Gastrocnemius medialis (tissue), 4 donors: Measurements from ENCODE around the gene FANCM. TPM values are rescaled to one million over a fixed set of nuclear protein-coding genes. Genes with fewer than 3 reads are reported as not detected.
"Not testable (repeated sequence)": the region's sequence is repeated elsewhere in the genome, so short reads cannot be mapped to it uniquely, and the experiment has no call there.

ENCODE experiments used
- ATAC-seq, 2 donors: fragments of 150-250 bp; one replicate each; pipeline ENCODE4 v1.9.1; 2016
- DNase-seq, 2 donors: peaks; one replicate each; pipeline ENCODE4 v3.0.0-alpha.2; 2019
- H3K27ac ChIP-seq, 4 donors: fragments of 200-600 bp; sonication (generic); 1 replicate in 1 of 4; 2 replicates in 3 of 4; pipeline ENCODE4 v1.5.1; 2016 to 2018; ENCODE audit warnings: mild to moderate bottlenecking in 2 of 4, moderate library complexity in 1 of 4
- H3K27me3 ChIP-seq, 3 donors: fragments of 200-600 bp; sonication (generic) in 2 of 3; 1 replicate in 1 of 3; 2 replicates in 2 of 3; pipeline versions ENCODE4 v1.5.1 to v1.6.0; 2016 to 2019; ENCODE audit warnings: mild to moderate bottlenecking in 1 of 3, moderate library complexity in 1 of 3
- H3K36me3 ChIP-seq, 2 donors: fragments of 200-600 bp; sonication (generic) in 1 of 2; one replicate each; pipeline ENCODE4 v1.5.1; 2017 to 2018
- H3K4me1 ChIP-seq, 2 donors: fragments of 200-600 bp; sonication (generic) in 1 of 2; one replicate each; pipeline ENCODE4 v1.5.1; 2016 to 2017; ENCODE audit warnings: mild to moderate bottlenecking in 2 of 2
- H3K4me3 ChIP-seq, 4 donors: fragments of 200-600 bp; sonication (generic) in 3 of 4; 1 replicate in 1 of 4; 2 replicates in 3 of 4; pipeline ENCODE4 v1.5.1; 2016 to 2019; ENCODE audit warnings: mild to moderate bottlenecking in 2 of 4
- H3K9me3 ChIP-seq, 3 donors: fragments of 200-600 bp; sonication (generic) in 2 of 3; 1 replicate in 1 of 3; 2 replicates in 2 of 3; pipeline ENCODE4 v1.5.1; 2016 to 2019
- POLR2A ChIP-seq, 2 donors: fragments of 450-650 bp; IDR thresholded peaks; one replicate each; pipeline ENCODE4 v1.6.1; 2017; ENCODE audit warnings: antibody characterized with exemption in 2 of 2, mild to moderate bottlenecking in 2 of 2, moderate library complexity in 2 of 2
- in situ Hi-C, 4 donors: fragments of 200-750 bp; cut with MboI; loops; one replicate each; pipeline versions ENCODE4 v1.15.0 to v1.8.0; 2017; ENCODE audit warnings: low sequenced_read_pairs in 4 of 4
- intact Hi-C: fragments of 100-400 bp; cut with DNase I; formaldehyde crosslinking; loops from one replicate; pipeline ENCODE4 v1.15.1; 2023; ENCODE audit warnings: low total_unique reads
- total RNA-seq, 4 donors: library from RNA; depleted of rRNA; stranded (reverse); fragments of >200 nt; gene quantifications; one replicate each; pipeline versions ENCODE4 v1.1.0 to v1.2.3, GENCODE V29; 2016
- TF ChIP-seq, protein P1 (sequence below), 5 experiments: fragments of 450-650 bp in 3 of 5; fragments of 200-600 bp in 2 of 5; sonication (generic) in 2 of 5; IDR thresholded peaks in 4 of 5; conservative IDR thresholded peaks in 1 of 5; 1 replicate in 4 of 5; 2 replicates in 1 of 5; pipeline ENCODE4 v1.5.1; 2016 to 2019; ENCODE audit warnings: antibody characterized with exemption in 5 of 5, mild to moderate bottlenecking in 3 of 5, moderate library complexity in 3 of 5

Gene FANCM
- total RNA-seq, 4 donors from 2014 or later: 2.1 to 3.9 (median 2.9) TPM

DNA sequence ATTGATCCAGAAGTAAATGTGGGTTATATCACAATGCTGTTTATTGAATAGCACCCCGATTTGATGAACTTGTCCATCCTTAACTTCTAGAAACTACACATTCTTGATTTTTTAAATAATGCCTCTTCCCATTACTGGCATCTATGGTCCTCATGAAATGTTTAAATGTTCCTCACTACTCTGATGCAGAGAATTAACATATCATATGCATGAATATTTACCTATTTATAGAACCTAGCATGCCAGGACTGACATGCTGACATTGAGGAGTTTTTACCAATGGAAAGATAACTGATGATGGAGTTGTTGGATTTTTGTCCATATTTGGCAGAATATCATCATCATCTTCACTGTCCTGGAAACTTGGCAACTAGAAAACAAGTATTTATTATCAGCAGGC lies 74.4 kb downstream of the FANCM start:
- peaks cover 0 to 7% of the 10 kb centered on the region in 2 donors for H3K36me3 ChIP-seq
- no peaks in the 10 kb centered on the region for H3K9me3 ChIP-seq
- H3K4me3 ChIP-seq: no peak overlapping the region
- ATAC-seq: no peak
- intact Hi-C loops: no loop called here
- DNase-seq: no peak
- no peaks in the 10 kb centered on the region for H3K27me3 ChIP-seq
- no peak for TF ChIP-seq POLR2A (IDR thresholded peaks at IDR 0.05)
- TF ChIP-seq, protein P1, sequence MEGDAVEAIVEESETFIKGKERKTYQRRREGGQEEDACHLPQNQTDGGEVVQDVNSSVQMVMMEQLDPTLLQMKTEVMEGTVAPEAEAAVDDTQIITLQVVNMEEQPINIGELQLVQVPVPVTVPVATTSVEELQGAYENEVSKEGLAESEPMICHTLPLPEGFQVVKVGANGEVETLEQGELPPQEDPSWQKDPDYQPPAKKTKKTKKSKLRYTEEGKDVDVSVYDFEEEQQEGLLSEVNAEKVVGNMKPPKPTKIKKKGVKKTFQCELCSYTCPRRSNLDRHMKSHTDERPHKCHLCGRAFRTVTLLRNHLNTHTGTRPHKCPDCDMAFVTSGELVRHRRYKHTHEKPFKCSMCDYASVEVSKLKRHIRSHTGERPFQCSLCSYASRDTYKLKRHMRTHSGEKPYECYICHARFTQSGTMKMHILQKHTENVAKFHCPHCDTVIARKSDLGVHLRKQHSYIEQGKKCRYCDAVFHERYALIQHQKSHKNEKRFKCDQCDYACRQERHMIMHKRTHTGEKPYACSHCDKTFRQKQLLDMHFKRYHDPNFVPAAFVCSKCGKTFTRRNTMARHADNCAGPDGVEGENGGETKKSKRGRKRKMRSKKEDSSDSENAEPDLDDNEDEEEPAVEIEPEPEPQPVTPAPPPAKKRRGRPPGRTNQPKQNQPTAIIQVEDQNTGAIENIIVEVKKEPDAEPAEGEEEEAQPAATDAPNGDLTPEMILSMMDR (IDR thresholded peaks at IDR 0.05 in 4 of 5, conservative IDR thresholded peaks at IDR 0.05 in 1 of 5): no peak
- no peak overlapping the region for H3K27ac ChIP-seq
- H3K4me1 ChIP-seq: no peaks in the 10 kb centered on the region
- in situ Hi-C loops: no loop called here

DNA sequence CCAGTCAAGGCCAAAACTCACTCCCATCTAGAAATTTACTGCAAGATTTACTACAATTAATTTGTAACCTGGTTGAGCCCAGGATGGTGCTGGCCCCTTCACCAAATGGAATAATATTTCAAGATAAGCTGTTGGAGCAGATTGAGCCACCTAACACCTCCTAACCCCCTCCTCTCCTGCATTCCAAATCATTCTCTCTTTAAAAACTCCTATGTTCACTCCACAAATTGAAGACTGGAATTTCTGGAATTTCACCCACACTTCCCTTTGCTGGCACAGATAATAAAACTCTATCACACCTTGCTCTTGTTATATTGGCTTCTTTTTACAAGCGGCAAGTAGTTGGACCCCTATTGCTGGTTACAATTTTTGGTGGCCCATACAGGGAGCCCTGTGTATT lies 75.6 kb downstream of the FANCM start:
- Histone ChIP-seq H3K9me3 (no peaks in the 10 kb centered on the region), H3K27me3 (no peaks in the 10 kb centered on the region), H3K4me1 (no peaks in the 10 kb centered on the region), H3K4me3 (no peak overlapping the region), H3K36me3 (peaks cover 0 to 7% of the 10 kb centered on the region in 2 donors), H3K27ac (no peak overlapping the region)
- no peak for DNase-seq
- no peak for ATAC-seq
- TF ChIP-seq, protein P1 (IDR thresholded peaks at IDR 0.05 in 4 of 5, conservative IDR thresholded peaks at IDR 0.05 in 1 of 5): no peak
- no peak for TF ChIP-seq POLR2A (IDR thresholded peaks at IDR 0.05)
- in situ Hi-C loops: no loop called here
- intact Hi-C loops: no loop called here

- TF ChIP-seq, protein P1 (IDR thresholded peaks at IDR 0.05 in 4 of 5, conservative IDR thresholded peaks at IDR 0.05 in 1 of 5): no peak
- TF ChIP-seq POLR2A (IDR thresholded peaks at IDR 0.05): no peak
- in situ Hi-C loops: no loop called here
- H3K27ac ChIP-seq: no peak overlapping the region
- no peak for DNase-seq
- H3K4me1 ChIP-seq: no peaks in the 10 kb centered on the region
- H3K36me3 ChIP-seq: peaks cover 0 to 7% of the 10 kb centered on the region in 2 donors
- intact Hi-C loops: no loop called here
- H3K27me3 ChIP-seq: no peaks in the 10 kb centered on the region
- H3K9me3 ChIP-seq: no peaks in the 10 kb centered on the region
- no peak for ATAC-seq
- no peak overlapping the region for H3K4me3 ChIP-seq
Measured at GRCh38 chr14:45212231-45212630, 76.5 kb downstream of the FANCM start.

DNA sequence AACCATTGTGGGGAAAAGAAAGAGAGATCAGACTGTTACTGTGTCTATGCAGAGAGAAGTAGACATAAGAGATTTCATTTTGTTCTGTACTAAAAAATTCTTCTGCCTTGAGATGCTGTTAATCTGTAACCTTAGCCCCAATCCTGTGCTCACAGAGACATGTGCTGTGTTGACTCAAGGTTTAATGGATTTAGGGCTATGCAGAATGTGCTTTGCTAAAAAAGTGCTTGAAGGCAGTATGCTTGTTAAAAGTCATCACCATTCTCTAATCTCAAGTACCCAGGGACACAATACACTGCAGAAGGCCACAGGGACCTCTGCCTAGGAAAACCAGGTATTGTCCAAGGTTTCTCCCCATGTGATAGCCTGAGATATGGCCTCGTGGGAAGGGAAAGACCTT lies 78.0 kb downstream of the FANCM start:
- intact Hi-C loops, H3K9me3 ChIP-seq, H3K4me3 ChIP-seq, H3K27ac ChIP-seq, H3K36me3 ChIP-seq, H3K27me3 ChIP-seq, DNase-seq, H3K4me1 ChIP-seq, ATAC-seq, in situ Hi-C loops: not testable (repeated sequence)

GRCh38 chr14:45214341-45214740 lies 78.6 kb downstream of the FANCM start:
- not testable (repeated sequence) for H3K36me3 ChIP-seq

More at GRCh38 chr14:45214341-45214740, 78.6 kb downstream of the FANCM start:
- H3K9me3 ChIP-seq, in situ Hi-C loops, H3K27me3 ChIP-seq, DNase-seq, H3K4me3 ChIP-seq, H3K4me1 ChIP-seq, H3K27ac ChIP-seq, intact Hi-C loops, ATAC-seq: not testable (repeated sequence)
